ENCODE measurements around the gene IL21R.
A peak's percentile ranks its signal among the peaks of the same experiment; 100 is the strongest.
"Not testable (repeated sequence)": the region's sequence is repeated elsewhere in the genome, so short reads cannot be mapped to it uniquely, and the experiment has no call there.

IL21R gene

GRCh38 chr16:27394516-27394915 is 7.5 kb upstream of the IL21R start:
- TF ChIP-seq CTCF (IDR thresholded peaks at IDR 0.05; ENCODE audit: extremely low read depth, missing control alignments), result no peak
- no peak for DNase-seq (ENCODE audit: low spot score)

- not testable (repeated sequence) for DNase-seq (ENCODE audit: low spot score)
Observed at GRCh38 chr16:27398341-27398893, 3.6 kb upstream of the IL21R start.

GRCh38 chr16:27398894-27399853 is 2.8 kb upstream of the IL21R start:
- no peak for TF ChIP-seq CTCF (IDR thresholded peaks at IDR 0.05; ENCODE audit: extremely low read depth, missing control alignments)
- DNase-seq (ENCODE audit: low spot score), result peak; percentile 49

GRCh38 chr16:27399969-27400368 is 2.0 kb upstream of the IL21R start:
- TF ChIP-seq CTCF (IDR thresholded peaks at IDR 0.05; ENCODE audit: extremely low read depth, missing control alignments), result no peak
- DNase-seq (ENCODE audit: low spot score), result no peak

GRCh38 chr16:27400751-27401620 is 988 bp upstream of the IL21R start:
- no peak for TF ChIP-seq CTCF (IDR thresholded peaks at IDR 0.05; ENCODE audit: extremely low read depth, missing control alignments)

GRCh38 chr16:27402569-27402963 is 592 bp downstream of the IL21R start:
- TF ChIP-seq CTCF (IDR thresholded peaks at IDR 0.05; ENCODE audit: extremely low read depth, missing control alignments), result no peak
- DNase-seq (ENCODE audit: low spot score), result no peak

More at GRCh38 chr16:27400751-27401620, 988 bp upstream of the IL21R start:
- DNase-seq (ENCODE audit: low spot score), result no peak

GRCh38 chr16:27402964-27403600 is 1.1 kb downstream of the IL21R start:
- no peak for DNase-seq (ENCODE audit: low spot score)
- no peak for TF ChIP-seq CTCF (IDR thresholded peaks at IDR 0.05; ENCODE audit: extremely low read depth, missing control alignments)
